Endothelial cell of umbilical vein (primary cell): ENCODE measurements around the gene PCDH9. TPM values are rescaled to one million over a fixed set of nuclear protein-coding genes. Genes with fewer than 3 reads are reported as not detected.

Source experiments
- BruUV-seq: library from RNA; stranded (reverse); fragments of 400-500 nt; replicated peaks from 2 replicates; lab custom pipeline; 2021; lab: Mats Ljungman, UMichigan
- CTCF ChIA-PET: fragments of 300-600, 350-600 bp; sonication (Branson Sonifier 250); formaldehyde crosslinking; loops from one replicate; lab custom pipeline; 2021; ENCODE audit warnings: antibody characterized with exemption, inconsistent platforms; lab: Charles Lee
- POLR2A ChIA-PET: fragments of 300-600, 350-600 bp; sonication (Branson Sonifier 250); formaldehyde crosslinking; loops from one replicate; lab custom pipeline; 2021; ENCODE audit warnings: antibody characterized with exemption, inconsistent platforms; lab: Charles Lee
- DNase-seq: peaks from one replicate; pipeline ENCODE4 v3.0.0-alpha.2; 2011; ENCODE audit warnings: low read depth, low spot score
- FAIRE-seq: peaks from 2 replicates; lab custom pipeline; 2011; peaks lifted over from hg19 to GRCh38; lab: Jason Lieb, UNC
- H2AFZ ChIP-seq: 2 replicates; pipeline ENCODE4 v1.6.0; 2012; ENCODE audit warnings: low read depth, low read length, control low read depth, inconsistent platforms
- H3K27ac ChIP-seq: 2 replicates; pipeline ENCODE4 v1.5.1; 2011; ENCODE audit warnings: low read depth, mild to moderate bottlenecking, control low read depth, low read length, moderate library complexity; ENCODE audit not compliant: insufficient read depth
- H3K27me3 ChIP-seq, 2 experiments: 2 replicates each; pipeline versions ENCODE4 v1.6.0 to v1.6.1; 2011; ENCODE audit warnings: low read length in 2 of 2, mixed read lengths in 1 of 2; ENCODE audit not compliant: control insufficient read depth in 2 of 2, insufficient read depth in 2 of 2
- H3K36me3 ChIP-seq, 2 experiments: 2 replicates in 1 of 2; 3 replicates in 1 of 2; pipeline ENCODE4 v1.5.1; 2011; ENCODE audit warnings: low read length in 2 of 2, mild to moderate bottlenecking in 1 of 2, moderate library complexity in 1 of 2; ENCODE audit not compliant: control insufficient read depth in 2 of 2, insufficient read depth in 2 of 2; ENCODE audit errors: extremely low read depth in 1 of 2
- H3K4me1 ChIP-seq: 3 replicates; pipeline ENCODE4 v1.5.1; 2011; ENCODE audit warnings: mild to moderate bottlenecking, low read length; ENCODE audit not compliant: control insufficient read depth, insufficient read depth; ENCODE audit errors: extremely low read depth
- H3K4me2 ChIP-seq: 2 replicates; pipeline ENCODE4 v1.6.1; 2011; ENCODE audit warnings: low read length, control low read depth, mixed read lengths; ENCODE audit not compliant: insufficient read depth
- H3K4me3 ChIP-seq, 3 experiments: fragments of 200-600 bp in 1 of 3; sonication (generic), shearing (Covaris generic) in 1 of 3; replicated peaks in 1 of 3; 2 replicates each; pipeline ENCODE4 v1.5.1; 2011 to 2016; ENCODE audit warnings: control low read depth in 3 of 3, low read length in 3 of 3, mild to moderate bottlenecking in 2 of 3, inconsistent platforms in 1 of 3, low read depth in 1 of 3, moderate library complexity in 1 of 3; ENCODE audit not compliant: insufficient read depth in 1 of 3
- H3K79me2 ChIP-seq: 2 replicates; pipeline ENCODE4 v1.6.0; 2012; ENCODE audit warnings: low read length, inconsistent platforms; ENCODE audit not compliant: control insufficient read depth, insufficient read depth
- H3K9ac ChIP-seq: replicated peaks from 2 replicates; pipeline ENCODE3; 2011; ENCODE audit warnings: low read length, control low read depth; ENCODE audit not compliant: insufficient read depth; ENCODE audit errors: extremely low read depth
- H3K9me1 ChIP-seq: replicated peaks from 3 replicates; pipeline ENCODE4 v1.6.0; 2011; ENCODE audit warnings: mild to moderate bottlenecking, low read length; ENCODE audit not compliant: control insufficient read depth, insufficient read depth; ENCODE audit errors: extremely low read depth
- H3K9me3 ChIP-seq: replicated peaks from 2 replicates; pipeline ENCODE4 v1.5.1; 2012; ENCODE audit warnings: low read length, inconsistent platforms; ENCODE audit not compliant: control insufficient read depth, insufficient read depth
- H4K20me1 ChIP-seq: replicated peaks from 2 replicates; pipeline ENCODE3; 2011; ENCODE audit warnings: mild to moderate bottlenecking, low read length; ENCODE audit not compliant: control insufficient read depth, insufficient read depth; ENCODE audit errors: extremely low read depth
- CTCF ChIP-seq, 2 donors: IDR thresholded peaks; 1 replicate in 1 of 2; 2 replicates in 1 of 2; pipeline ENCODE4 v1.5.1; 2011; ENCODE audit warnings: low read length in 2 of 2, mild to moderate bottlenecking in 2 of 2, moderate library complexity in 2 of 2, control low read depth in 1 of 2, inconsistent platforms in 1 of 2, low read depth in 1 of 2; ENCODE audit not compliant: insufficient read depth in 1 of 2; ENCODE audit errors: extremely low read depth in 1 of 2
- EZH2 ChIP-seq: IDR thresholded peaks from 2 replicates; pipeline ENCODE4 v1.6.1; 2012; ENCODE audit warnings: borderline replicate concordance, low read depth, mild to moderate bottlenecking, moderate library complexity, low read length, inconsistent platforms; ENCODE audit not compliant: severe bottlenecking
- FOS ChIP-seq: IDR thresholded peaks from 2 replicates; pipeline ENCODE4 v1.6.1; 2011; ENCODE audit warnings: mild to moderate bottlenecking, low read length, moderate library complexity, borderline replicate concordance; ENCODE audit not compliant: insufficient read depth
- GATA2 ChIP-seq: IDR thresholded peaks from 2 replicates; pipeline ENCODE4 v1.7.0; 2011; ENCODE audit warnings: low read depth, mild to moderate bottlenecking, moderate library complexity, mixed read lengths, low read length; ENCODE audit not compliant: insufficient read length, insufficient read depth
- JUN ChIP-seq: IDR thresholded peaks from 2 replicates; pipeline ENCODE4 v1.6.1; 2011; ENCODE audit warnings: borderline replicate concordance, low read depth; ENCODE audit not compliant: insufficient read length, insufficient read depth
- MYC ChIP-seq: IDR thresholded peaks from one replicate; pipeline ENCODE4 v1.6.1; 2011; ENCODE audit warnings: mild to moderate bottlenecking, low read depth, low read length
- POLR2A ChIP-seq: IDR thresholded peaks from 2 replicates; pipeline ENCODE4 v1.6.1; 2012; ENCODE audit warnings: low read depth, mild to moderate bottlenecking, control low read depth, low read length
- POLR2AphosphoS5 ChIP-seq: IDR thresholded peaks from 2 replicates; pipeline ENCODE4 v1.6.1; 2012; ENCODE audit warnings: low read depth, mild to moderate bottlenecking, control low read depth, low read length, moderate library complexity; ENCODE audit not compliant: insufficient read depth
- dilution Hi-C: fragments of 300-500 bp; cut with MboI; formaldehyde crosslinking; loops from one replicate; pipeline ENCODE4 v1.15.0; 2019; ENCODE audit warnings: low sequenced_read_pairs; ENCODE audit not compliant: extremely low pct_ligation_motif_present
- intact Hi-C: fragments of 100-400 bp; cut with micrococcal nuclease; formaldehyde crosslinking; loops from one replicate; pipeline ENCODE4 v1.10.0; 2022
- polyA plus RNA-seq, 4 experiments: library from polyadenylated mRNA; depleted of rRNA in 3 of 4; stranded (reverse) in 3 of 4; unstranded in 1 of 4; fragments of >200 nt; gene quantifications; 2 replicates each; pipeline versions ENCODE4 v1.2.1 to v1.2.3, GENCODE V29; 2011 to 2012; ENCODE audit warnings: missing spikeins in 1 of 4
- total RNA-seq: library from RNA; stranded (reverse); gene quantifications from 2 replicates; pipeline ENCODE4 v1.2.3, GENCODE V29; 2021
- TF ChIP-seq, protein P1 (sequence below): IDR thresholded peaks from 2 replicates; pipeline ENCODE4 v1.6.1; 2011; ENCODE audit not compliant: insufficient read depth, insufficient read length

Gene PCDH9
- total and polyA plus RNA-seq, 2 donors (not counting 3 experiments of a cell fraction or from before 2014, with no cell fraction given): 1.1 to 5.2 TPM

- ChIA-PET CTCF (interaction anchor here (0.7 to 1.7 kb wide), 2 partner anchors 37 to 443 kb away, joined by 3 to 13 read pairs; no protein-coding TSS in a partner anchor), POLR2A (interaction anchor here (0.7 kb wide), 1 partner anchor 13 kb away, joined by 4 read pairs; no protein-coding TSS in a partner anchor)
- DNase-seq (peak; percentile 6), FAIRE-seq (no peak)
- no TSS peak for BruUV-seq
- Histone ChIP-seq H3K9me3 (no peaks in the 10 kb centered on the region), H3K27me3 (no peaks in the 10 kb centered on the region), H3K36me3 (no peaks in the 10 kb centered on the region), H2AFZ (no peak overlapping the region), H3K27ac (no peak overlapping the region), H4K20me1 (no peaks in the 10 kb centered on the region), H3K4me1 (peaks cover 30% of the 10 kb centered on the region), H3K9ac (no peak overlapping the region), H3K4me2 (no peak overlapping the region), H3K4me3 (no peak overlapping the region), H3K9me1 (peaks cover 2% of the 10 kb centered on the region), H3K79me2 (no peaks in the 10 kb centered on the region)
- dilution Hi-C loops (no loop called here), intact Hi-C loops (loop anchor here (10.0 kb wide), 1 partner anchor 741 kb away; no protein-coding TSS in a partner anchor)
- TF ChIP-seq POLR2A (no peak), GATA2 (no peak), FOS (no peak), MYC (no peak), POLR2AphosphoS5 (no peak), EZH2 (no peak), CTCF (IDR thresholded peaks at IDR 0.05; ENCODE audit: extremely low read depth in 1 of 2, insufficient read depth in 1 of 2, low read depth in 1 of 2, low read length in 2 of 2) (no peak), JUN (no peak)
- TF ChIP-seq, protein P1, sequence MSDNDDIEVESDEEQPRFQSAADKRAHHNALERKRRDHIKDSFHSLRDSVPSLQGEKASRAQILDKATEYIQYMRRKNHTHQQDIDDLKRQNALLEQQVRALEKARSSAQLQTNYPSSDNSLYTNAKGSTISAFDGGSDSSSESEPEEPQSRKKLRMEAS: no peak
These were observed 574.2 kb downstream of the PCDH9 start for GRCh38 chr13:66655847-66656454.
